ENCODE results near the gene FSTL4. TPM values are rescaled to one million over a fixed set of nuclear protein-coding genes. Genes with fewer than 3 reads are reported as not detected.

FSTL4 gene
- total and polyA plus RNA-seq, 9 donors, result 0.07 to 0.22 (median 0.15) TPM; not detected in 4

DNA sequence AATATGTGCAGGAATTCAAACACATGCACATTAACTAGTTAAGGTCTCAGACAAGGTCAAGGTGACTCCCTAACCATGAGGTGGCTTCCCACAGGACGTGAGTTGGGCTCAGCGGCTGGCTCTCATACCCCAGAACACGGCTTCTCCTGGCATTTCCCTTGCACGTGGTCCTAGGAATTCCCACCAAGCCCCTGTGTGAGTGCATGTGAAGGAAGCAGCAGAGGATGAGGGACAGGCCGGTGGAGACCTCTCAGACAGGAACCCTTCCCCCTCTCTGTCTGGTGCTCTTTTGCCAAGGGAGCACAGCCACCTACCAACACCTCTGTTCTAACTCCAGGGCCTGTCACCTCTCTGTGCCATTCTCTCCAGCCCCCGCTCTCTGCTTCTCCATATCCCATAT is 271.0 kb downstream of the FSTL4 start:
- TF ChIP-seq POLR2A (IDR thresholded peaks at IDR 0.05), result no peak
- TF ChIP-seq EP300 (IDR thresholded peaks at IDR 0.05), result no peak
- TF ChIP-seq, protein P1, sequence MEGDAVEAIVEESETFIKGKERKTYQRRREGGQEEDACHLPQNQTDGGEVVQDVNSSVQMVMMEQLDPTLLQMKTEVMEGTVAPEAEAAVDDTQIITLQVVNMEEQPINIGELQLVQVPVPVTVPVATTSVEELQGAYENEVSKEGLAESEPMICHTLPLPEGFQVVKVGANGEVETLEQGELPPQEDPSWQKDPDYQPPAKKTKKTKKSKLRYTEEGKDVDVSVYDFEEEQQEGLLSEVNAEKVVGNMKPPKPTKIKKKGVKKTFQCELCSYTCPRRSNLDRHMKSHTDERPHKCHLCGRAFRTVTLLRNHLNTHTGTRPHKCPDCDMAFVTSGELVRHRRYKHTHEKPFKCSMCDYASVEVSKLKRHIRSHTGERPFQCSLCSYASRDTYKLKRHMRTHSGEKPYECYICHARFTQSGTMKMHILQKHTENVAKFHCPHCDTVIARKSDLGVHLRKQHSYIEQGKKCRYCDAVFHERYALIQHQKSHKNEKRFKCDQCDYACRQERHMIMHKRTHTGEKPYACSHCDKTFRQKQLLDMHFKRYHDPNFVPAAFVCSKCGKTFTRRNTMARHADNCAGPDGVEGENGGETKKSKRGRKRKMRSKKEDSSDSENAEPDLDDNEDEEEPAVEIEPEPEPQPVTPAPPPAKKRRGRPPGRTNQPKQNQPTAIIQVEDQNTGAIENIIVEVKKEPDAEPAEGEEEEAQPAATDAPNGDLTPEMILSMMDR (IDR thresholded peaks at IDR 0.05), result no peak
- H3K27ac ChIP-seq, result no peak overlapping the region
- no peaks in the 10 kb centered on the region for H3K36me3 ChIP-seq
- no peak for DNase-seq
- H3K9me3 ChIP-seq, result no peaks in the 10 kb centered on the region
- no peaks in the 10 kb centered on the region for H3K27me3 ChIP-seq
- WGBS, 3 donors, result 21 to 43% (median 27%) methylated on average over 6 of the region's 6 CpGs
- intact Hi-C loops (cut with DNase I), result no loop called here
- H3K4me3 ChIP-seq, result no peak overlapping the region
- no peaks in the 10 kb centered on the region for H3K4me1 ChIP-seq (ENCODE audit: insufficient read depth)

DNA sequence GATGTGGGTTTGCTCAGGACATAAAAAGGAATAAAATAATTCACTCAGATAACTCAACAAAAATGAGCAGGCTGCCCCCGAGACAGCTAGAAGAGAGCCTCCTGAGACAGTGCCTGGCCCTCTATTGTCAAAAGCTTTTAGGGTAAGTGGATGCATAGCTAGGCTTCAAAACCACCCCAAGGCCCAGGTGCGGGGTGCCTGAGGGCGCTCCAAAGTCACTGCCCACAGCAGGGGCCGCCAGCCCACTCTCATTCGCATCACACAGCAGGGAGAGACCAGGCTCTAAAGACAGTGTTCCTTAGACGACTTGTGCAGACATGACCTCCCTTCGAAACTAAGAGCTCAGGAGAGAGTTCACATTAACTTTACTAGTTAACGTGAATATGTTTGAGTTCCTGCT is 271.5 kb downstream of the FSTL4 start:
- Histone ChIP-seq H3K27me3 (no peaks in the 10 kb centered on the region), H3K27ac (no peak overlapping the region), H3K9me3 (no peaks in the 10 kb centered on the region), H3K4me3 (no peak overlapping the region), H3K4me1 (ENCODE audit: insufficient read depth) (no peaks in the 10 kb centered on the region), H3K36me3 (no peaks in the 10 kb centered on the region)
- intact Hi-C loops (cut with DNase I), result no loop called here
- DNase-seq, result no peak
- no peak for TF ChIP-seq EP300 (IDR thresholded peaks at IDR 0.05)
- TF ChIP-seq, protein P1 (IDR thresholded peaks at IDR 0.05), result no peak
- TF ChIP-seq POLR2A (IDR thresholded peaks at IDR 0.05), result no peak
- 67 to 75% (median 73%) methylated on average over 8 of the region's 8 CpGs for WGBS, 3 donors

DNA sequence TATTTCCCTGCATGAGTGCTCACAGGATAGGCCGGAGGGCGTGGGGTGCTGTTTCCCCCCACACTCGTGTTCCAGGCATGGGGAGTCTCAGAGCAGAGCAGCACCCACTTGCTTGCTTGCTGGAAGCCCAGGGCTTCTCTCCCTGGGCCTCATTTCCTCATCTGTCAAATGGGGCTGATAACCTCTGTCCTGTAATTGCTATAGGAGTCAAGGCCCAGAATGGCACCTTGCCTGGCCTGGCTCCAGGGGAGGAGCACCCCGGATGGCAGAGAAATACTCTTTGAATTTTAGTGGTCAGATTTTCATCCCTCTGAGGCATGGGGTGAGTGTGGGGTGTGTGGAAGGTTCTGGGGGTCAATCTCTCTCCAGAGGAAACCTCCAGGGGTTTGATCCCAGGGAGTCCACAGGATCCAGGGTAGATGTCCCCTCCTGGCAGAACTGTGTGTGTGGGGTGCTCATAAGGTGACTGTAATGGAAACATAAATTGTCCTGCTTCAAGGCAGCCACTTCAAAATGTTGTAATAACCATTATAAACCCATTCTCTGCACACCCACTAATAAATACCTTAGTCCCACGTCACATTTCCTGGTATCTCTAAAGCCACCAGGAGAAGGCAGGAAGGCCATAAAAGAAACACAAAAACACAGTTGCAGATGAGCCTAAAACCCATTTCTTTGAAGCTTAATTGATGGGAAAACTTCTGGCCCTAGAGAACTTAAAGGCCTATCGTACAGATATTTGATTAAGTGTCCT is 272.2 kb downstream of the FSTL4 start:
- WGBS, 3 donors, result 76 to 86% (median 81%) methylated on average over 6 of the region's 6 CpGs
- Histone ChIP-seq H3K27me3 (no peaks in the 10 kb centered on the region), H3K4me1 (ENCODE audit: insufficient read depth) (no peaks in the 10 kb centered on the region), H3K9me3 (no peaks in the 10 kb centered on the region), H3K4me3 (no peak overlapping the region), H3K36me3 (no peaks in the 10 kb centered on the region), H3K27ac (no peak overlapping the region)
- no peak for DNase-seq
- intact Hi-C loops (cut with DNase I), result no loop called here
- no peak for TF ChIP-seq EP300 (IDR thresholded peaks at IDR 0.05)
- TF ChIP-seq, protein P1 (IDR thresholded peaks at IDR 0.05), result no peak
- no peak for TF ChIP-seq POLR2A (IDR thresholded peaks at IDR 0.05)

DNA sequence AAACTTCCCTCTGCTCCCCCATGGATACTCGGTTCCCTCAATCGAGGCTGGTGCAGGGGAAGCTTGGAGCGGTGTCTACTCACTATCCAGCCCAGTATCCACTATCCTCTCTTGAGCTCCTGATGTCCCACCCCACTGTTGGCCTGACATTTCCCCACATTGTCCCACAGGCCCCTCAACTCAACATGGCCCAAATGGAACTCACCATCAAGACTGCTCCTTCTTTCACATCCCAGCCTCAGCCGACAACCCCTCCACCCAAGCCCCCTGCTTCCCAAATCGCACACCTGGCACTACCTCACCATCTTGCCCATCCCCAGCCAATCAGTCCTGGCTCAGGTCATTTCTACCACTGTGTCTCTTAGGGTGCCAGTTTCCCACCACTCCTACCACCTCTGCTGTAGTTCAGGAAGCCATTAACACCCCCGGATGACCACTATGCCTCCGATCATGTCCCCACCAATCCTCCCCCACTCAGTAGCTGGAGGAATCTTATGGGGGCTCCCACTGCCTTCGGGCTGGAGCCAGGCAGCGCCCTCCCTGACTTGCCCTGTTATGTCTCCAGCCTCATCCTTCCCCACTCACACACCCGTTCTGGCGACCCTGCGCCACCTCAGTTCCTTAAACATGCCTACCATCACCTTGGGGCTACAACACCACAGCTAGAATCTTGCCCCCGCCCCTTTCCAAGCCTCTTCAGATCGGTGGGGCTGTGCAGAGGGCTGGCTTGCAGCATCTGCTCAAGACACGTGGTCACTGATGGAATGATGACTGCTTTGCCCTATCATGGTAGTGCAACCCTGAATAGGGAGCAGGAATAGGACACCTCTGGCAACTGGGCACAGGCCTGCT is 273.6 kb downstream of the FSTL4 start:
- Histone ChIP-seq H3K27me3 (no peaks in the 10 kb centered on the region), H3K36me3 (no peaks in the 10 kb centered on the region), H3K9me3 (no peaks in the 10 kb centered on the region), H3K27ac (no peak overlapping the region), H3K4me3 (no peak overlapping the region), H3K4me1 (ENCODE audit: insufficient read depth) (no peaks in the 10 kb centered on the region)
- TF ChIP-seq, protein P1 (IDR thresholded peaks at IDR 0.05), result no peak
- TF ChIP-seq EP300 (IDR thresholded peaks at IDR 0.05) (no peak), POLR2A (IDR thresholded peaks at IDR 0.05) (no peak)
- WGBS, 3 donors, result 87 to 91% (median 91%) methylated on average over 15 of the region's 15 CpGs
- intact Hi-C loops (cut with DNase I), result no loop called here
- no peak for DNase-seq

Measured in ovary (tissue), 9 donors.